GM23338 (cell line): Measurements from ENCODE around the gene ORC2. TPM values are rescaled to one million over a fixed set of nuclear protein-coding genes. Genes with fewer than 3 reads are reported as not detected.
"Not testable (repeated sequence)": the region's sequence is repeated elsewhere in the genome, so short reads cannot be mapped to it uniquely, and the experiment has no call there.

Experiments used
- ATAC-seq: fragments of 200-7000 bp; cut with Tn5 transposase; 3 replicates; pipeline ENCODE4 v1.9.1; 2020
- DNase-seq: peaks from one replicate; pipeline ENCODE4 v3.0.0-alpha.2; 2015; ENCODE audit warnings: low spot score
- H2AFZ ChIP-seq: fragments of 200-600 bp; sonication (generic); 2 replicates; pipeline ENCODE4 v1.8.0; 2016; ENCODE audit warnings: antibody characterized with exemption, mild to moderate bottlenecking, moderate library complexity
- H3F3A ChIP-seq: fragments of 200-600 bp; sonication (generic); replicated peaks from 2 replicates; pipeline ENCODE4 v1.8.0; 2017; ENCODE audit warnings: antibody characterized with exemption, mixed run types, low read depth
- H3K27ac ChIP-seq: fragments of 200-600 bp; sonication (generic); 2 replicates; pipeline ENCODE4 v1.6.1; 2016; ENCODE audit warnings: low read depth
- H3K27me3 ChIP-seq: fragments of 200-600 bp; sonication (generic); 2 replicates; pipeline ENCODE4 v1.8.0; 2016; ENCODE audit warnings: mild to moderate bottlenecking, mixed run types, moderate library complexity; ENCODE audit not compliant: insufficient read depth
- H3K36me3 ChIP-seq: fragments of 200-600 bp; sonication (generic); 2 replicates; pipeline ENCODE4 v1.8.0; 2016; ENCODE audit warnings: mild to moderate bottlenecking; ENCODE audit not compliant: insufficient read depth
- H3K4me1 ChIP-seq: fragments of 200-600 bp; sonication (generic); 2 replicates; pipeline ENCODE4 v1.8.0; 2016; ENCODE audit warnings: mild to moderate bottlenecking, moderate library complexity; ENCODE audit not compliant: insufficient read depth
- H3K4me2 ChIP-seq: fragments of 200-600 bp; sonication (generic); 2 replicates; pipeline ENCODE4 v1.7.1; 2017; ENCODE audit warnings: mixed run types
- H3K4me3 ChIP-seq: fragments of 200-600 bp; sonication (generic); 2 replicates; pipeline ENCODE4 v1.6.1; 2016; ENCODE audit warnings: mixed run types
- H3K79me2 ChIP-seq: fragments of 200-600 bp; sonication (generic); replicated peaks from 2 replicates; pipeline ENCODE4 v1.8.0; 2017; ENCODE audit warnings: mild to moderate bottlenecking; ENCODE audit not compliant: insufficient read depth
- H3K9me2 ChIP-seq: fragments of 200-600 bp; sonication (generic); 2 replicates; pipeline ENCODE4 v1.8.0; 2017; ENCODE audit not compliant: insufficient read depth
- H4K20me1 ChIP-seq: fragments of 200-600 bp; sonication (generic); replicated peaks from 2 replicates; pipeline ENCODE4 v1.8.0; 2017; ENCODE audit warnings: mild to moderate bottlenecking; ENCODE audit not compliant: insufficient read depth
- H3K27ac Mint-ChIP-seq: 2 replicates; pipeline ENCODE4 v1.8.0; 2020; ENCODE audit warnings: inconsistent platforms, mild to moderate bottlenecking, moderate library complexity, mixed read lengths
- H3K27me3 Mint-ChIP-seq: 3 replicates; pipeline ENCODE4 v1.8.0; 2022; ENCODE audit warnings: low read depth, mild to moderate bottlenecking, moderate library complexity, mixed read lengths, inconsistent platforms; ENCODE audit not compliant: insufficient read depth, poor library complexity
- H3K36me3 Mint-ChIP-seq: 3 replicates; pipeline ENCODE4 v1.8.0; 2021; ENCODE audit warnings: low read depth, mild to moderate bottlenecking, inconsistent platforms, moderate library complexity, mixed read lengths
- H3K4me1 Mint-ChIP-seq: 3 replicates; pipeline ENCODE4 v1.8.0; 2020; ENCODE audit warnings: mild to moderate bottlenecking, inconsistent platforms, mixed read lengths
- H3K4me3 Mint-ChIP-seq: 3 replicates; pipeline ENCODE4 v1.8.0; 2021; ENCODE audit warnings: moderate library complexity, mild to moderate bottlenecking, inconsistent platforms, mixed read lengths
- H3K9me3 Mint-ChIP-seq: 3 replicates; pipeline ENCODE4 v1.8.0; 2020; ENCODE audit warnings: moderate library complexity, mild to moderate bottlenecking, inconsistent platforms, mixed read lengths
- CREB1 ChIP-seq: fragments of 250-450 bp; sonication (Bioruptor Pico); IDR thresholded peaks from 2 replicates; pipeline ENCODE4 v1.5.0; 2020; ENCODE audit warnings: low read depth, mild to moderate bottlenecking, moderate library complexity
- ETS1 ChIP-seq: IDR thresholded peaks from 2 replicates; pipeline ENCODE4 v1.6.1; 2016; ENCODE audit warnings: antibody characterized with exemption
- EZH2 ChIP-seq: fragments of 200-600 bp; sonication (generic); IDR thresholded peaks from one replicate; pipeline ENCODE4 v1.8.0; 2017; ENCODE audit warnings: antibody characterized with exemption, mild to moderate bottlenecking, low read depth; ENCODE audit not compliant: unreplicated experiment
- EZH2phosphoT487 ChIP-seq: fragments of 200-600 bp; sonication (generic); IDR thresholded peaks from one replicate; pipeline ENCODE4 v1.8.1; 2018; ENCODE audit warnings: antibody characterized with exemption; ENCODE audit not compliant: unreplicated experiment
- JUNB ChIP-seq: IDR thresholded peaks from one replicate; pipeline ENCODE4 v1.6.1; 2016; ENCODE audit warnings: antibody characterized with exemption; ENCODE audit not compliant: unreplicated experiment
- NANOG ChIP-seq: IDR thresholded peaks from 2 replicates; pipeline ENCODE4 v1.6.1; 2016; ENCODE audit warnings: antibody characterized with exemption, borderline replicate concordance
- POLR2AphosphoS5 ChIP-seq: IDR thresholded peaks from 2 replicates; pipeline ENCODE4 v1.6.1; 2016; ENCODE audit warnings: antibody characterized with exemption, low read depth
- STAT1 ChIP-seq: IDR thresholded peaks from one replicate; pipeline ENCODE4 v1.6.1; 2016; ENCODE audit warnings: antibody characterized with exemption; ENCODE audit not compliant: unreplicated experiment
- ZNF114 ChIP-seq: fragments of 250-450 bp; sonication (Bioruptor Pico); IDR thresholded peaks from 2 replicates; pipeline ENCODE4 v1.5.0; 2020; ENCODE audit warnings: mild to moderate bottlenecking, moderate library complexity
- ZNF331 ChIP-seq: fragments of 250-450 bp; sonication (Bioruptor Pico); IDR thresholded peaks from 2 replicates; pipeline ENCODE4 v1.5.0; 2020; ENCODE audit warnings: low read depth, mild to moderate bottlenecking, moderate library complexity
- polyA plus RNA-seq: library from polyadenylated mRNA; unstranded; fragments of >200 nt; fragmentation: Nextera tagmentation; extraction: Ambion mirVana; gene quantifications from 2 replicates; pipeline ENCODE4 v1.2.1, GENCODE V29; 2016
- total RNA-seq: library from RNA; depleted of rRNA; stranded (reverse); fragments of >200 nt; shearing (Covaris generic); gene quantifications from 2 replicates; pipeline ENCODE4 v1.2.3, GENCODE V29; 2014
- TF ChIP-seq, protein P1 (sequence below), 2 experiments: fragments of 200-600 bp in 1 of 2; sonication (generic) in 1 of 2; conservative IDR thresholded peaks; 2 replicates each; pipeline versions ENCODE4 v1.5.1 to v1.6.1; 2016 to 2017; ENCODE audit warnings: antibody characterized with exemption in 2 of 2, low read depth in 2 of 2, mild to moderate bottlenecking in 2 of 2, moderate library complexity in 1 of 2
- TF ChIP-seq, protein P2 (sequence below): IDR thresholded peaks from one replicate; pipeline ENCODE4 v1.6.1; 2018; ENCODE audit warnings: antibody characterized with exemption; ENCODE audit not compliant: unreplicated experiment

The ORC2 gene
- total and polyA plus RNA-seq, 2 experiments from 2014 or later: 26.1 to 42.0 TPM

GRCh38 chr2:200975672-200976071, 12.2 kb upstream of the ORC2 start:
- Histone ChIP-seq H3K4me1 (no peaks in the 10 kb centered on the region), H3K9me2 (no peaks in the 10 kb centered on the region), H3K4me3 (no peak overlapping the region), H3F3A (no peaks in the 10 kb centered on the region), H3K4me2 (no peak overlapping the region), H3K79me2 (no peaks in the 10 kb centered on the region), H3K36me3 (no peaks in the 10 kb centered on the region), H4K20me1 (no peaks in the 10 kb centered on the region), H2AFZ (no peak overlapping the region), H3K27me3 (no peaks in the 10 kb centered on the region), H3K27ac (no peak overlapping the region)
- no peak overlapping the region for H3K4me3 Mint-ChIP-seq
- no peak overlapping the region for H3K27ac Mint-ChIP-seq
- no peaks in the 10 kb centered on the region for H3K9me3 Mint-ChIP-seq
- ATAC-seq (no peak), DNase-seq (no peak)
- H3K36me3 Mint-ChIP-seq: no peaks in the 10 kb centered on the region
- no peaks in the 10 kb centered on the region for H3K4me1 Mint-ChIP-seq
- H3K27me3 Mint-ChIP-seq: no peaks in the 10 kb centered on the region
- TF ChIP-seq NANOG (no peak), EZH2 (no peak), JUNB (no peak), POLR2AphosphoS5 (no peak)

DNA sequence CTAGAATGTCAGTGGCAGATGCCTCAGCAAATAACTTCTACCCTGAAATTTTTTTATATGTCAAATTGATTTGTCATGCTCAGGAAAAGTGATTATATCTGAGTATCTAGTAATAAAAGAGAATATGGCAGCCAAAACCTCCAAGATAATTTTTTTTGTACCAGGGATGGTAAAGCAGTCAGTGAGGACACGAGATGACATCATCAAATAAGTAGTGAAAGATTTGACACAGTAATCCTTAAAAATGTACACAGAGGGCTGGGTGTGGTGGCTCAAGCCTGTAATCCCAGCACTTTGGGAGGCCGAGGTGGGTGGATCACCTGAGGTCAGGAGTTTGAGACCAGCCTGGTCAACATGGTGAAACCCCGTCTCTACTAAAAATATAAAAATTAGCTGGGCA, 6.6 kb upstream of the ORC2 start:
- H3K27me3 Mint-ChIP-seq, H3K9me3 Mint-ChIP-seq, H3K4me3 ChIP-seq, H3F3A ChIP-seq, H2AFZ ChIP-seq, H3K4me3 Mint-ChIP-seq, H3K4me1 ChIP-seq, H3K27ac ChIP-seq, ATAC-seq, H3K36me3 Mint-ChIP-seq, H3K36me3 ChIP-seq, H3K27ac Mint-ChIP-seq, H3K79me2 ChIP-seq, H4K20me1 ChIP-seq, H3K27me3 ChIP-seq, H3K4me2 ChIP-seq, DNase-seq, H3K9me2 ChIP-seq: not testable (repeated sequence)
- H3K4me1 Mint-ChIP-seq: peaks cover 10% of the 10 kb centered on the region

DNA sequence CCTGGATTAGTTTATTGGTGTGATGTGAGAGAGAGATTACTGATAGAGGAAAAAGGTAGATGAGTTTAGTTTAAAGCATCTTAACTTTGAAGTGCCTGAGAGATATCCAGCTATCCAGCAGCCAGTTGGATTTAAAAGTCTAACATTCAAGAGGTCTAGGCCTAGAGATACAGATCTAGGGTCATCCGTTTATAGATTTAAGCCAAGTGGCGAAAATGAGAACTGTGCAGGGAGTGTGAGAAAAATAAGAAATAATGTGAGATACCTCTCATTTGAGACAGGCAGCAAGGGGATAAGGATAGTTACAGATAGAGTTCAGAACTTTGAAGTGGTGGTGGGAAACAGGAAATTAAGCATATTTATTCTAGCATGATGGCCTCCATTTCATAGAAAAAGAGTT, 5.3 kb upstream of the ORC2 start:
- Histone ChIP-seq H2AFZ (no peak overlapping the region), H3K4me1 (peaks cover 10% of the 10 kb centered on the region; the same call in 1 of the 2 replicates), H3K4me3 (no peak overlapping the region), H3K79me2 (peaks cover 11% of the 10 kb centered on the region; the same call in 1 of the 2 replicates), H3K36me3 (no peaks in the 10 kb centered on the region), H3K4me2 (no peak overlapping the region), H3F3A (no peaks in the 10 kb centered on the region), H3K9me2 (no peaks in the 10 kb centered on the region), H3K27me3 (no peaks in the 10 kb centered on the region), H3K27ac (no peak overlapping the region), H4K20me1 (no peaks in the 10 kb centered on the region)
- Mint-ChIP-seq H3K27ac (peak overlapping the region; percentile 2; the same call in 1 of the 2 replicates), H3K27me3 (peaks cover 5% of the 10 kb centered on the region), H3K9me3 (no peaks in the 10 kb centered on the region; the same call in 2 of the 3 replicates), H3K4me3 (no peak overlapping the region), H3K4me1 (peaks cover 20% of the 10 kb centered on the region), H3K36me3 (no peaks in the 10 kb centered on the region; the same call in 2 of the 3 replicates)
- DNase-seq (no peak), ATAC-seq (no peak)
- TF ChIP-seq ZNF114 (CRISPR knock-in tag): no peak
- no peak for TF ChIP-seq ZNF331 (CRISPR knock-in tag)
- no peak for TF ChIP-seq STAT1
- no peak for TF ChIP-seq EZH2phosphoT487
- TF ChIP-seq POLR2AphosphoS5: no peak
- TF ChIP-seq, protein P1, sequence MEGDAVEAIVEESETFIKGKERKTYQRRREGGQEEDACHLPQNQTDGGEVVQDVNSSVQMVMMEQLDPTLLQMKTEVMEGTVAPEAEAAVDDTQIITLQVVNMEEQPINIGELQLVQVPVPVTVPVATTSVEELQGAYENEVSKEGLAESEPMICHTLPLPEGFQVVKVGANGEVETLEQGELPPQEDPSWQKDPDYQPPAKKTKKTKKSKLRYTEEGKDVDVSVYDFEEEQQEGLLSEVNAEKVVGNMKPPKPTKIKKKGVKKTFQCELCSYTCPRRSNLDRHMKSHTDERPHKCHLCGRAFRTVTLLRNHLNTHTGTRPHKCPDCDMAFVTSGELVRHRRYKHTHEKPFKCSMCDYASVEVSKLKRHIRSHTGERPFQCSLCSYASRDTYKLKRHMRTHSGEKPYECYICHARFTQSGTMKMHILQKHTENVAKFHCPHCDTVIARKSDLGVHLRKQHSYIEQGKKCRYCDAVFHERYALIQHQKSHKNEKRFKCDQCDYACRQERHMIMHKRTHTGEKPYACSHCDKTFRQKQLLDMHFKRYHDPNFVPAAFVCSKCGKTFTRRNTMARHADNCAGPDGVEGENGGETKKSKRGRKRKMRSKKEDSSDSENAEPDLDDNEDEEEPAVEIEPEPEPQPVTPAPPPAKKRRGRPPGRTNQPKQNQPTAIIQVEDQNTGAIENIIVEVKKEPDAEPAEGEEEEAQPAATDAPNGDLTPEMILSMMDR (conservative IDR thresholded peaks at IDR 0.05; ENCODE audit: low read depth in 2 of 2): no peak
- TF ChIP-seq, protein P2, sequence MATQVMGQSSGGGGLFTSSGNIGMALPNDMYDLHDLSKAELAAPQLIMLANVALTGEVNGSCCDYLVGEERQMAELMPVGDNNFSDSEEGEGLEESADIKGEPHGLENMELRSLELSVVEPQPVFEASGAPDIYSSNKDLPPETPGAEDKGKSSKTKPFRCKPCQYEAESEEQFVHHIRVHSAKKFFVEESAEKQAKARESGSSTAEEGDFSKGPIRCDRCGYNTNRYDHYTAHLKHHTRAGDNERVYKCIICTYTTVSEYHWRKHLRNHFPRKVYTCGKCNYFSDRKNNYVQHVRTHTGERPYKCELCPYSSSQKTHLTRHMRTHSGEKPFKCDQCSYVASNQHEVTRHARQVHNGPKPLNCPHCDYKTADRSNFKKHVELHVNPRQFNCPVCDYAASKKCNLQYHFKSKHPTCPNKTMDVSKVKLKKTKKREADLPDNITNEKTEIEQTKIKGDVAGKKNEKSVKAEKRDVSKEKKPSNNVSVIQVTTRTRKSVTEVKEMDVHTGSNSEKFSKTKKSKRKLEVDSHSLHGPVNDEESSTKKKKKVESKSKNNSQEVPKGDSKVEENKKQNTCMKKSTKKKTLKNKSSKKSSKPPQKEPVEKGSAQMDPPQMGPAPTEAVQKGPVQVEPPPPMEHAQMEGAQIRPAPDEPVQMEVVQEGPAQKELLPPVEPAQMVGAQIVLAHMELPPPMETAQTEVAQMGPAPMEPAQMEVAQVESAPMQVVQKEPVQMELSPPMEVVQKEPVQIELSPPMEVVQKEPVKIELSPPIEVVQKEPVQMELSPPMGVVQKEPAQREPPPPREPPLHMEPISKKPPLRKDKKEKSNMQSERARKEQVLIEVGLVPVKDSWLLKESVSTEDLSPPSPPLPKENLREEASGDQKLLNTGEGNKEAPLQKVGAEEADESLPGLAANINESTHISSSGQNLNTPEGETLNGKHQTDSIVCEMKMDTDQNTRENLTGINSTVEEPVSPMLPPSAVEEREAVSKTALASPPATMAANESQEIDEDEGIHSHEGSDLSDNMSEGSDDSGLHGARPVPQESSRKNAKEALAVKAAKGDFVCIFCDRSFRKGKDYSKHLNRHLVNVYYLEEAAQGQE: no peak
- no peak for TF ChIP-seq ETS1
- TF ChIP-seq NANOG: no peak
- no peak for TF ChIP-seq JUNB
- TF ChIP-seq CREB1 (CRISPR knock-in tag): no peak
